HG02588 (cell line): ENCODE data around the gene CCDC187.

Experiments
- ATAC-seq: cut with Tn5 transposase; IDR thresholded peaks from one replicate; pipeline ENCODE4 v1.9.1; 2021; ENCODE audit warnings: mild to moderate bottlenecking, moderate library complexity; ENCODE audit not compliant: unreplicated experiment

The CCDC187 gene

DNA sequence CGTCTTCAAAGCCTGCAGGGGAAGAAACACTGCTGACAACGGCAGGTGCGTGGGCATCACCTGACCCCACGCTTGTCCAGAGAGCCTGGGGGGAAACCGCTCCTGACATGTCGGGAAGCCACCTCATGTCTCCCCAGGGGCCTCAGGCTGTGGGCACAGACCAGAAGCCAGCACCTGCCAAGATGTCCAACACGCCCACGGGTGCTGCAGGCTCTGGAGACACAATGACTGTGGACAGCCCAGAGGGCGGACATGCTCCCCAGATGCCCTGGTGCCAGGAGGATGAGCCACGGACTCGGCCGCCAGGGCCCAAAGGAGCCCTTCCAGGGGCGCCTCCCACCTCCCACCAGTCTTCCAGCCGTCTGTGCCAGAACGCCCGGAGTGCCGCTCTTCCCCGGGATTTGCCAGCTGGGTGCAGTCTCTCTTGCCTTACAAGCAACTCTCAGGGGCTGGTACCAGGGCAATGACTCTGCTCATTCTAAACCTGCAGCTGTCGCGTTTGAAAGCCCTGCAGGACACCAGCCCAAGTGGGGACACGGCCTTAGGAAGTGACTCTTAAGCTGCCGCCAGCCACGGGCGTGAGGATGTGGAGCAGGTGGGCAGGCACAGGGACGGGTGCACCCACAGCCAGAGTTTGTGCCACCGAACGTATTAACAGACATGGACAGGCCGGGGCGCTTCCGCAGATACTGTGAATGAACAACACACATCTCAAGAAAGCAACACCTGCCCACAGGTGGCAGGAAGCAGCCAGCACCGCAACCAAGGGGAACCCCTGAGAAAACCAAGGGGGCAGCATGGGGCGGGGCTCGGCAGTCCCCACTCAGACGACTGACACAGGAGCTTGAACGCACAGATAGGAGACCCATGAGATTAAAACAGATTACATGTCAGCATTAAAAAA is 92.2 kb downstream of the CCDC187 start:
- ATAC-seq = no peak

DNA sequence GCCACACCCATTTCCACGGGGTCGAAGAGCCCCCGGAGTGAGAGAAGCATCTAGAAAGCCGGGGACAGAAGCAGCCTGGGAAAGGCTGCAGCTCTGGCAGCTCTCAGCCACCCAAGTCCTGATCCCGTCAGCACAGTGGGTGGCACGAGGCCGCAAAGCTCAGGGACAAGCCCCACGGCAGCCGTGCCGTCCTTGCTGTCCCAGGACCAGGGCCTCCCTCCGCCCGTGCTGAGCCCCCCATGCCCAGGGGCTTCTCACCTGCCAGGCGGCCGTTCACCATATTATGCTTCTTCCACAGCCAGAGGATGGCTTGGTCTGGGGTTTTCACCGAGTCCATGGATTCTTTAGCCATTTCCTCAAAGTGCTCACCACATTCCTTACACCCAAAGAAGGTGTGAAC is 92.9 kb downstream of the CCDC187 start:
- no peak for ATAC-seq

GRCh38 chr9:136210276-136210675 is 93.6 kb downstream of the CCDC187 start:
- ATAC-seq = no peak

DNA sequence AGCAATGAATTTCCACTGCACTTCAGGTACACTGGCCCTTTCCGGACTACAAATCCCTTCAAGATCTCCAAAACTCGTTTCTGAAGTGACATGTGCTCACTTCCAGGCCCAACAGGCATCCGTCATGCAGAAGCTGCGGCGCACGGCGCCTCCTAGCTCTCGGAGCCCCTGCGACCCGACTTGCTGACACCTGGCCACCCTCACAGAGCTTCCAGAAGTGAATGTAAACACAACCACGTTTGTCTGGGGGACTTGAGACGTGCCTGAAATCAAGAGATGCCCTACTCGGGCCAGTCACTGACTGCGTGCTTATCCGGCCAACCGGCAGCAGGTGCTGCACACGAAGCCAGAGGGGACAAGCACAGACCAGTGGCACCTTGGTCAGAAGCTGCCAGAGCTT is 94.1 kb downstream of the CCDC187 start:
- no peak for ATAC-seq

DNA sequence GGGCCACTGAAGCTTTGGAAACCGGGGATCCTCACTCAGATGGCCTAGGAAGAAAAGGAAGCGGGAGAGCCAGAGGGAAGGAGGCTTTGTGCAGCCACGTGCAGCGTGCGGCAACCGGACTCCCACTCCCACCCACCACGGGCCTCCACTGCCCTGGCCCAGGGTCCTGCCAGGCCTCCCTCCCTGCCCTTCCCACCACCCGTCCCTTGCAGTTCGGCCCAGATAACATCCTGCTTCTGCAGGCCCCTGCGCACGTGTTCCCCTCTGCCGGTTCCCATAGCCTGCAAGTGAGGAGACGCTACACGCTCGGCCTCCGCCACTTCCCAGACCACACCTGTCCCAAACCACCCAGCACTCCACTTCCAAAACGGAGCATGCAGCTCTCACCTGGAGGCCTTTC is 94.7 kb downstream of the CCDC187 start:
- ATAC-seq = no peak

- ATAC-seq = no peak
Observed at GRCh38 chr9:136208675-136209074, 95.2 kb downstream of the CCDC187 start.

GRCh38 chr9:136207616-136208015 is 96.3 kb downstream of the CCDC187 start:
- no peak for ATAC-seq

DNA sequence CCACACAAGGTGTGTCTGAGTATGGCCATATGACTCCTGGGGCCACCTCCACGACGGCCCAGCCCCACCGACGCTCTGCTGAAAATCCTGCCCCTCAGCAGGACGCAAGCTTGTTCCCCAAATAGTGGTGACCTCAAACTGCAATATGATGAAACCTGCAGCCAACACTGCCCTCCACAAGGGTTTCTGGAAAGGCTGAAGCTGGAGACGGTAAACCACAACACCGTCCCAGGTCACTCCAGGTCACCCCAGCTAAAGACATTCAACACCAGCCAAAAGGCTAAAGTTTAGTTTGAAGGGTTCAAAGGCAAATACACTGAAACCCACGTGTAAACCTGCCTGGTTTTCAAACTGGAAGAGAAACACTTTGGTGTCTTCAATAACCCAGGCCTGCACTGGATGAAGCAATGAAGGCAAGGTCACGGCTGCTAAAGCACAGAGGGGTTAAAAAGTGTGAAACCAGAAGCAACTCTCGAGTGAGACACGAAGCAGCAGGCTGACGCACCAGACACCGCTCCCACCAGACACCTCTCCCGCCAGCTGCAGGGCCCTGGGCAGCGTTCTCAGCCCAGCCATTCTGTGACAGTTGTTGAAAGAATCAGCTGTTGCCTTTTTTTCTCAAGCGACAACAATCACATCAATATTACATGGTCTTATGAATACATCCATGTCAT is 97.2 kb downstream of the CCDC187 start:
- no peak for ATAC-seq

- ATAC-seq = no peak
Observed at GRCh38 chr9:136205707-136205992, 98.2 kb downstream of the CCDC187 start.

- ATAC-seq = no peak
Observed at GRCh38 chr9:136204838-136205706, 98.8 kb downstream of the CCDC187 start, which contains the start of gene LHX3. Gene LHX3, minus strand, starts transcription at chr9:136205128. Its CDS starts 116 bp downstream, at chr9:136205012.

DNA sequence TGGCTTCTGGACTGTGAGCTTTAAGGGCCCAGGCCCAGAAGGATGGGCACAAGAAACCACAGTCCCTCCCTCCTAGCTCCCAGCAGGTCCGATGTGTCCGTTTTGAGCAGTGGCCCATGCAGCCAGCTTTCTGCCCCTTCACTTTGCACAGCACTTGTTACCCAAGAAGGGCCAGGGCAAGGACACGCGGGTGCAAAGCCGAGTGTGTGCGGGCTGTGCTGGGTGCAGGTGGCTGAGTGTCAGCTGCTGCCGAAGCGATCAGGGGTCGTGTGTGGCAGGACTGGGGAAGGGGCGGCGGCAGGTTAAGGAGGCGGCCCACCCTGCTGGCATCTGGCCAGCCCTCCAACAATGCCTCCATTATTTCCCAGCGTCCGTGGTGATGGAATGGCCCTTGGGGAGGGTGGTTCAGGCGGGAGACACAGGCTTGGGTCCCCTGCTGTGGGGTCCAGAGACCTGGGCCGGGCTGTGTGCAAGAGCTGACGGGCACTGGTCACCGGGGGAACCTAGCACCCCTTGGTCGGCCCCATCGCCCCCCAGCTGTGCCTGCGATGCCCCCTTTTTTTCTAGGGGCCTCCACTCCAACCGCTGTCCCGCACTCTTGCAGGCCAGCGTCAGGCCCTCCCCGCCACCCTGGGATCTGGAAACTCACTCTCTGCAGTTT is 99.6 kb downstream of the CCDC187 start:
- no peak for ATAC-seq

GRCh38 chr9:136203408-136204144 is 100.3 kb downstream of the CCDC187 start:
- no peak for ATAC-seq

GRCh38 chr9:136202454-136203407 is 101.2 kb downstream of the CCDC187 start:
- no peak for ATAC-seq

GRCh38 chr9:136201609-136202453 is 102.1 kb downstream of the CCDC187 start:
- no peak for ATAC-seq

DNA sequence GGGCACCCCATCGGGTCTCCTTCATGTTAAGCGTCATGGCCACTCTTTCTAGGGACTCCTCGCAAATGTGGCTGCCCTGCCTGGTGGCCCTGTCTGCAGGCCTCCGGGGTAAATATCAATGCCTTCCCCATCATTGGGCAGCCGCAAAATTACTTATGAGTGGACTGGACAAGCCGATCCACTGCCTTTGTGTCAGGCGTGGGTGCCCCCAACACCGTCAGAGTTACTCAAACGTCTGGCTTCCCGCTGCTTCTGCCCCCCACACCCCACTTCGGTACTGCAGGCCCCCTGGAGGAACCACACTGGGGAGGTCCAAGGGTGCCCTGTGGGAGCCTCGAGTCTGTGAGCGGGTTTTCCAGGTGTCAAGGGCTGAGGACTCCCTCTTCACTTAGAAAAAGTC is 102.7 kb downstream of the CCDC187 start:
- ATAC-seq = no peak

DNA sequence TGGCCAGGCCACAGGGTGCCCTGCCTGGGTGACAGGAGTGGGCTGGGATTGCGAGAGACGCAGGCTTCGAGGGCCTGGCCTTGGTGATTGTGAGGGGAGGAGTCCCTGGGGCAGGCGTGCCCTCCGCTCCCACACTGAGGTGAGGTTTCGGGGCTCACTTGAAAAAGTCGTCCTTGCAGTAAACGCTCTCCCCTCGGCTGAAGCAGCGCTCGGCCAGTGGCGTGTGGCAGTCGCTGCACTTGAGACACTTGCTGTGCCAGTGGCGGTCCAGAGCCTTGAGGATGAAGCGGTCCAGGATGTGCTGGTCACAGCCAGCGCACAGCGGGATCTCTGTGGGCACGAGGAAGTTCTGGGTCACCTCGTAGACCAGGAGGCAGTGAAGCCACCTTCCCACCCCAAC is 103.5 kb downstream of the CCDC187 start:
- ATAC-seq = no peak
